OCI-LY1 (cell line): ENCODE measurements around the gene UIMC1.

Experiments used
- H2AFZ ChIP-seq: fragments of 200-600 bp; sonication (generic), shearing (Covaris generic); 2 replicates; pipeline ENCODE4 v1.6.0; 2014; ENCODE audit warnings: antibody characterized with exemption, mild to moderate bottlenecking, low read length
- H3F3A ChIP-seq: fragments of 200-600 bp; sonication (generic), shearing (Covaris generic); 2 replicates; pipeline ENCODE4 v1.6.0; 2014; ENCODE audit warnings: mild to moderate bottlenecking, antibody characterized with exemption, low read length, moderate library complexity; ENCODE audit not compliant: insufficient read depth
- H3K27ac ChIP-seq: fragments of 200-600 bp; sonication (generic); 2 replicates; pipeline ENCODE4 v1.5.1; 2014; ENCODE audit warnings: low read length, mixed run types, mild to moderate bottlenecking, low read depth; ENCODE audit not compliant: poor library complexity, severe bottlenecking
- H3K27me3 ChIP-seq: fragments of 200-600 bp; sonication (generic); 2 replicates; pipeline ENCODE4 v1.6.0; 2014; ENCODE audit warnings: antibody characterized with exemption, mild to moderate bottlenecking, low read length, moderate library complexity; ENCODE audit not compliant: insufficient read depth
- H3K36me3 ChIP-seq: fragments of 200-600 bp; sonication (generic); 2 replicates; pipeline ENCODE4 v1.6.1; 2014; ENCODE audit warnings: mild to moderate bottlenecking, antibody characterized with exemption, low read length, moderate library complexity, mixed read lengths; ENCODE audit not compliant: insufficient read depth
- H3K4me1 ChIP-seq: fragments of 200-600 bp; sonication (generic); 2 replicates; pipeline ENCODE4 v1.5.1; 2014; ENCODE audit warnings: mild to moderate bottlenecking, low read length, moderate library complexity; ENCODE audit not compliant: insufficient read depth, severe bottlenecking
- H3K4me2 ChIP-seq: fragments of 200-600 bp; sonication (generic), shearing (Covaris generic); 2 replicates; pipeline ENCODE4 v1.6.1; 2014; ENCODE audit warnings: low read length
- H3K4me3 ChIP-seq: fragments of 200-600 bp; sonication (generic); 2 replicates; pipeline ENCODE4 v1.5.1; 2014; ENCODE audit warnings: low read length, low read depth, mild to moderate bottlenecking, mixed read lengths; ENCODE audit not compliant: poor library complexity, severe bottlenecking
- H3K79me2 ChIP-seq: fragments of 200-600 bp; shearing (Covaris generic); 2 replicates; pipeline ENCODE4 v1.6.1; 2016; ENCODE audit warnings: mixed run types, low read length, mixed read lengths; ENCODE audit not compliant: insufficient read depth
- H3K9ac ChIP-seq: fragments of 200-600 bp; sonication (generic), shearing (Covaris generic); 2 replicates; pipeline ENCODE4 v1.6.1; 2014; ENCODE audit warnings: mild to moderate bottlenecking, low read length, mixed read lengths
- H3K9me2 ChIP-seq: fragments of 200-600 bp; sonication (generic), shearing (Covaris generic); 2 replicates; pipeline ENCODE4 v1.6.1; 2014; ENCODE audit warnings: low read depth, mild to moderate bottlenecking, low read length, mixed read lengths
- H3K9me3 ChIP-seq: fragments of 200-600 bp; shearing (Covaris generic); 2 replicates; pipeline ENCODE4 v1.6.1; 2014; ENCODE audit warnings: low read length, mixed read lengths
- H4K20me1 ChIP-seq: fragments of 200-600 bp; sonication (generic), shearing (Covaris generic); 2 replicates; pipeline ENCODE4 v1.6.0; 2016; ENCODE audit warnings: mild to moderate bottlenecking, low read length; ENCODE audit not compliant: insufficient read depth
- EZH2 ChIP-seq: fragments of 200-600 bp; sonication (generic), shearing (Covaris generic); IDR thresholded peaks from 2 replicates; pipeline ENCODE4 v1.8.0; 2017; ENCODE audit warnings: borderline replicate concordance, mixed run types, mild to moderate bottlenecking, antibody characterized with exemption, low read length, moderate library complexity, mixed read lengths
- TF ChIP-seq, protein P1 (sequence below): fragments of 200-600 bp; sonication (generic), shearing (Covaris generic); IDR thresholded peaks from 2 replicates; pipeline ENCODE4 v1.5.1; 2017; ENCODE audit warnings: mild to moderate bottlenecking, antibody characterized with exemption, low read length, moderate library complexity, mixed read lengths

UIMC1 gene

DNA sequence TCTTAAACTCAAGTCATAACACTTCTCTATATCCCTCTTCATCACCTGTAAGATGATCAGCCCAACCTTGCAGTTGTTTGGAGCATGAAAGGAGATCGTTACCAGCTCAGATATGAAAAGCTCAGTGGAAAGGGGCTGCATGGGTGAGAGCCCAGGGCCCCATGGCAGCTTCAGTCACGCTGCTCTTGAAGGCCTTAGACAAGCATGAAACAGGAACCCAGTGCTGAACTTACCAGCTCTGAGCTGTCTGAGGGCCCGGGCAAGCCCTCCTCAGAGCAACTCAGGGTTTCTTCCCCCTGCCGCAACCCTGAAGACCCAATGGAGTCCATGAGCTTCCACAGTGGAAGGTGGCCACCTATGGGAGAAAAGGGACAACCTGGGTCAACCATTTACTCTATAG is 110.7 kb downstream of the UIMC1 start:
- 0 out of 2 replicates have a peak, but pooled peaks cover 2% of the 10 kb centered on the region for H3K36me3 ChIP-seq
- H3K27me3 ChIP-seq = no peaks in the 10 kb centered on the region; the same call in 1 of the 2 replicates
- H3K27ac ChIP-seq = no peak overlapping the region
- no peak overlapping the region for H3K4me3 ChIP-seq
- no peak overlapping the region for H2AFZ ChIP-seq
- no peak overlapping the region for H3K4me2 ChIP-seq
- no peaks in the 10 kb centered on the region for H3F3A ChIP-seq
- H4K20me1 ChIP-seq = no peaks in the 10 kb centered on the region
- H3K79me2 ChIP-seq = no peaks in the 10 kb centered on the region
- H3K9me2 ChIP-seq = no peaks in the 10 kb centered on the region
- H3K4me1 ChIP-seq = no peaks in the 10 kb centered on the region
- H3K9me3 ChIP-seq = no peaks in the 10 kb centered on the region
- TF ChIP-seq, protein P1, sequence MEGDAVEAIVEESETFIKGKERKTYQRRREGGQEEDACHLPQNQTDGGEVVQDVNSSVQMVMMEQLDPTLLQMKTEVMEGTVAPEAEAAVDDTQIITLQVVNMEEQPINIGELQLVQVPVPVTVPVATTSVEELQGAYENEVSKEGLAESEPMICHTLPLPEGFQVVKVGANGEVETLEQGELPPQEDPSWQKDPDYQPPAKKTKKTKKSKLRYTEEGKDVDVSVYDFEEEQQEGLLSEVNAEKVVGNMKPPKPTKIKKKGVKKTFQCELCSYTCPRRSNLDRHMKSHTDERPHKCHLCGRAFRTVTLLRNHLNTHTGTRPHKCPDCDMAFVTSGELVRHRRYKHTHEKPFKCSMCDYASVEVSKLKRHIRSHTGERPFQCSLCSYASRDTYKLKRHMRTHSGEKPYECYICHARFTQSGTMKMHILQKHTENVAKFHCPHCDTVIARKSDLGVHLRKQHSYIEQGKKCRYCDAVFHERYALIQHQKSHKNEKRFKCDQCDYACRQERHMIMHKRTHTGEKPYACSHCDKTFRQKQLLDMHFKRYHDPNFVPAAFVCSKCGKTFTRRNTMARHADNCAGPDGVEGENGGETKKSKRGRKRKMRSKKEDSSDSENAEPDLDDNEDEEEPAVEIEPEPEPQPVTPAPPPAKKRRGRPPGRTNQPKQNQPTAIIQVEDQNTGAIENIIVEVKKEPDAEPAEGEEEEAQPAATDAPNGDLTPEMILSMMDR = no peak
- no peak for TF ChIP-seq EZH2
- H3K9ac ChIP-seq = no peak overlapping the region

- no peaks in the 10 kb centered on the region for H3K9me2 ChIP-seq
- H3K9me3 ChIP-seq = no peaks in the 10 kb centered on the region
- no peak overlapping the region for H3K4me2 ChIP-seq
- no peak overlapping the region for H2AFZ ChIP-seq
- no peaks in the 10 kb centered on the region for H3K4me1 ChIP-seq
- H3K27ac ChIP-seq = no peak overlapping the region
- no peaks in the 10 kb centered on the region; the same call in 1 of the 2 replicates for H3K27me3 ChIP-seq
- no peak overlapping the region for H3K9ac ChIP-seq
- TF ChIP-seq, protein P1 = no peak
- no peak for TF ChIP-seq EZH2
- H3F3A ChIP-seq = no peaks in the 10 kb centered on the region
- H4K20me1 ChIP-seq = no peaks in the 10 kb centered on the region
- H3K36me3 ChIP-seq = no peaks in the 10 kb centered on the region
- H3K4me3 ChIP-seq = no peak overlapping the region
- no peaks in the 10 kb centered on the region for H3K79me2 ChIP-seq
Observed at GRCh38 chr5:176894298-176894697, 112.3 kb downstream of the UIMC1 start.

DNA sequence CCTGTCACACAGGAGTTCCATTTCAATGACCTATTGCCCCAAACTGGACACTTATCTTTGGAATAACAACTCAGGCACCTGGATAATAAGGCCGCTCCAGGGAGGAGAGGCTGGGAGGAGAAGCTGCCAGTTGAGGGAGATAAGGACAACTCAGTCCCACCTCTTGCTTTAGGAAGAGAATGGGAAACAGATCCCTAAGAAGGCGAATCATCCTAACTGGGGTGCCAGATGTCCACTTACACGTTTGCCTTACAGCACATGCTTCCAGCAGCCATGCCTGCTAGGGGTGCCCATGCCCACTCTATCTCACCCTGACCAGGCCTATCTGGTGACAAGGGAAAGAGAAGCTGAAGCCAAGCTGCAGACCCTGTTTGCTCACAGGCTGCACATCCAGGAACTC is 113.9 kb downstream of the UIMC1 start:
- no peaks in the 10 kb centered on the region for H3K9me2 ChIP-seq
- no peak overlapping the region for H3K4me2 ChIP-seq
- H3K9ac ChIP-seq = no peak overlapping the region
- no peaks in the 10 kb centered on the region for H3K4me1 ChIP-seq
- TF ChIP-seq, protein P1 = no peak
- TF ChIP-seq EZH2 = no peak
- no peaks in the 10 kb centered on the region for H3K9me3 ChIP-seq
- no peaks in the 10 kb centered on the region; the same call in 1 of the 2 replicates for H3K27me3 ChIP-seq
- H2AFZ ChIP-seq = no peak overlapping the region
- H3K4me3 ChIP-seq = no peak overlapping the region
- H4K20me1 ChIP-seq = no peaks in the 10 kb centered on the region
- no peaks in the 10 kb centered on the region for H3F3A ChIP-seq
- no peaks in the 10 kb centered on the region for H3K79me2 ChIP-seq
- H3K27ac ChIP-seq = no peak overlapping the region
- H3K36me3 ChIP-seq = no peaks in the 10 kb centered on the region
